HUES64 (cell line): ENCODE measurements around the gene TMEM229A. TPM values are rescaled to one million over a fixed set of nuclear protein-coding genes. Genes with fewer than 3 reads are reported as not detected.
"Not testable (repeated sequence)": the region's sequence is repeated elsewhere in the genome, so short reads cannot be mapped to it uniquely, and the experiment has no call there.

ENCODE experiments used
- H3K27ac ChIP-seq: 2 replicates; pipeline ENCODE4 v1.7.0; 2013; ENCODE audit warnings: low read depth, low read length, inconsistent platforms
- H3K27me3 ChIP-seq: 2 replicates; pipeline ENCODE4 v1.6.1; 2013; ENCODE audit warnings: mild to moderate bottlenecking, low read length; ENCODE audit not compliant: insufficient read depth
- H3K36me3 ChIP-seq: 2 replicates; pipeline ENCODE4 v1.6.1; 2013; ENCODE audit warnings: mild to moderate bottlenecking, low read length; ENCODE audit not compliant: insufficient read depth
- H3K4me1 ChIP-seq: 2 replicates; pipeline ENCODE4 v1.6.1; 2013; ENCODE audit warnings: mild to moderate bottlenecking, low read length, moderate library complexity; ENCODE audit not compliant: insufficient read depth
- H3K4me3 ChIP-seq: 2 replicates; pipeline ENCODE4 v1.5.1; 2013; ENCODE audit warnings: mild to moderate bottlenecking, low read length, moderate library complexity
- H3K9ac ChIP-seq: 2 replicates; pipeline ENCODE4 v1.6.1; 2013; ENCODE audit warnings: mild to moderate bottlenecking, low read depth, low read length
- H3K9me3 ChIP-seq: 2 replicates; pipeline ENCODE4 v1.6.1; 2013; ENCODE audit warnings: low read depth, low read length; ENCODE audit not compliant: insufficient read depth
- WGBS: fragments of 150-250, 120-280 bp; methylation state at CpG from one replicate; pipeline ENCODE4 v1.1.7; 2013; ENCODE audit warnings: missing lambda C conversion rate; 5-methylcytosine and 5-hydroxymethylcytosine counted together
- polyA plus RNA-seq, 2 experiments: library from polyadenylated mRNA; stranded (reverse); fragments of 50-300 nt; gene quantifications; one replicate each; pipeline ENCODE4 v1.2.3, GENCODE V29; 2013

TMEM229A gene
- 1.0 TPM for polyA plus RNA-seq (2013, experiment 1 of 2)
- polyA plus RNA-seq (2013, experiment 2 of 2): 1.3 TPM

DNA sequence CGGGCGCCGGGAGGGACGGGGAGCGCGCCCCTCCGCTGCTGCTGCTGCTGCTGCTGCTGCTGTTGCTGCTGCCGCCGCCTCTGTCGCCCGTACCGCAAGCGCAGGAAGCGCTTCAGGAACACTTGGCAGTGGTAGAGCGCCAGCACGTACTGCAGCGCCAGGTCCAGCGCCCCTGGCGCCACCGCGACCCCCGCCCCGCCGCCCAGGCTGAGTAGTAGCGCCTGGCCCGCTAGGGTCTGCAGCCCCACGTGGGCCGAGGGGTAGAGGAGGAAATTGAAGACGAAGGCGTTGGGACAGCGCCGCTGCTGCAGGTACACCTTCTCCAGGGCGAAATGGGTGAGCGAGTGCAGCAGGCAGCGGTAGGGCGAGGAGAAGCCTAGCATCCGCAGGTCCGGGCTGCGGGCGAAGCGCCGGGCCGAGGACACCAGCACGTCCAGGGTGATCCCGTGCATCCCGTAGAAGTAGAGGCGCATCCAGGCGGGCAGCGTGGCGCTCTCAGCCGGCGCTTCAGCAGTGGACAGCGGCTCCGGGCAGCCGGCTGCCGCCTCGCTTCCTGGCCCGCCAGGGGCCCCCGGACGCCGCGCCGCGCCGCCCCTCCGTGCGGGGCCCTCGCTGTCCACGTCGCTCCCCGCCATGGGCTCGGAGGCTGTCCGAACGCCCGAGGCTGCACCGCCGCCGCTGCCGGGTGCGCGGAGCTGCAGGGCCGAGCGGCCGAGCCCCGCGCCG is at the start of gene TMEM229A:
Gene TMEM229A, minus strand, starts transcription at position 699 of the 726 bp plus-strand sequence. Its CDS starts 64 bp downstream, at position 635.
- Histone ChIP-seq H3K36me3 (no peaks in the 10 kb centered on the region), H3K4me3 (peak within 1 kb of the TSS; percentile 77), H3K4me1 (peaks cover 18% of the 10 kb centered on the region), H3K9me3 (no peaks in the 10 kb centered on the region), H3K27me3 (peaks cover 49% of the 10 kb centered on the region), H3K27ac (no peak within 1 kb of the TSS), H3K9ac (peak within 1 kb of the TSS; percentile 62)
- under 1% methylated on average over 87 of the region's 87 CpGs for WGBS

DNA sequence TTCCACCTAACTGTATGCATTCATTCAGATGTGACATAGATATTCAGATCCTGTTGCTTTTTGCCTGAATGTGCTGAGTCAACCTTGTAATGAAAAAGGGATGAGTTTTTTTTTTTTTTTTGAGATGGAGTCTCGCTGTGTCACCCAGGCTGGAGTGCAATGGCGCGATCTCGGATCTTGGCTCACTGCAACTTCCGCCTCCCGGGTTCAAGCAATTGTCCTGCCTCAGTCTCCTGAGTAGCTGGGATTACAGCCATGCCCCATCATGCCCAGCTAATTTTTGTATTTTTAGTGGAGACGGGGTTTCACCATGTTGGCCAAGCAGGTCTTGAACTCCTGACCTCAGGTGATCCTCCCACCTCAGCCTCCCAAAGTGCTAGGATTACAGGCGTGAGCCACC is 49.4 kb upstream of the TMEM229A start:
- H3K4me1 ChIP-seq, H3K9me3 ChIP-seq, H3K36me3 ChIP-seq, H3K9ac ChIP-seq, H3K27me3 ChIP-seq, H3K4me3 ChIP-seq, H3K27ac ChIP-seq: not testable (repeated sequence)
- WGBS: 97% methylated on average over 8 of the region's 8 CpGs

DNA sequence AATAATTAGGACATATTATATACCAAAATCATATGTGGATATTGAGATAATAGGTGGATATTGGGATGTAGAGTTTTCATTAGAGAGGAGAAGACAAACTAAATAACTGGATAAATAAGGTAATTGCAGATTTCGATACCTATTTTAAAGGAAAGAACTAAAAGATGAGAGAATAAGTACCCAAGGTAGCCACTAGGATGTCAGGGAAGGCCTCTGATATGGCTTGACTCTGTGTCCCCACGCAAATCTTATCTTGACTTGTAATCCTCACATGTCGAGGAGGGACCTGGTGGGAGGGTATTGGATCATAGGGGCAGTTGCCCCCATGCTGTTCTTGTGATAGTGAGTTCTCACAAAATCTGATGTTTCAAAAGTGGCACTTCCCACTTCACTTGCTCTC is 44.7 kb upstream of the TMEM229A start:
- Histone ChIP-seq H3K9me3 (no peaks in the 10 kb centered on the region), H3K4me1 (no peaks in the 10 kb centered on the region), H3K9ac (no peak overlapping the region), H3K36me3 (no peaks in the 10 kb centered on the region), H3K27ac (no peak overlapping the region), H3K4me3 (no peak overlapping the region), H3K27me3 (no peaks in the 10 kb centered on the region)
- 92% methylated on average over 3 of the region's 3 CpGs for WGBS

DNA sequence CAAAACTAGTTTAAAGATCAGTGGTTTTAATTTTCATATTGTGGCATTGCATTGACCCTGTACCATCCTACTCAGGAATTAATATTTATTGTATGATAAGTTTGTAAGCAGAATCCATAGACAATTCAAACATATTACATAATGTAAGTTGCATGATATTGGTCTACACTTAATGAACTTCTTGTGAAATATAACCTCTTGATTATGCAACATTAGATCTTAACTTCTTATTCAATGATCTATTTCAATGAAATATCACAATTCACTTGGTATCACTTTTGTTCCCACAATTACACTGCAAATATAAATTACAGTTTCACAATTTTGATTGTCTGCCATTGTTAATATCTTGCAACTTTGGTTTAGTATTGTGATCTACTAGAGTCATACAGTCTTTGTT is 44.0 kb upstream of the TMEM229A start:
- Histone ChIP-seq H3K27ac (no peak overlapping the region), H3K4me3 (no peak overlapping the region), H3K4me1 (no peaks in the 10 kb centered on the region), H3K36me3 (no peaks in the 10 kb centered on the region), H3K27me3 (no peaks in the 10 kb centered on the region), H3K9me3 (no peaks in the 10 kb centered on the region), H3K9ac (no peak overlapping the region)

DNA sequence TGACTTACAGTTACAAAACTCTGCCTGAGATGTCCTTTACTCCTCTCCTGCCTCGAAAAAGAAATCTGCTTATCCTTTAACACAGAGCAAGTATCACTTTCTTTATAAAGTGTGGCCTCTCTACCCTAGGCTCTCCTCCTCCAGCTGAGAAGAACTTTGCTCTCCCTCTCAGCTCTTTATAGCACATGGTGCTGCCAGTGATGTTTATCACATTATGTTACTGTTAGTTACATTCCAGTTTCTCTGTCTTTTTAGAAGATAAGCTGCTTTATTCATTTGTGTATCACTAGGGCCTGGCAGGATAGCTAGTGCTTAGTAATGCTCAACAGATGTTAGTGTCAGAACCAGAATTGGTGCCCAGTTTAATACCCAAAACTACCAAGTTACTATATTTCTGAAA is 41.1 kb upstream of the TMEM229A start:
- Histone ChIP-seq H3K4me3 (no peak overlapping the region), H3K4me1 (no peaks in the 10 kb centered on the region), H3K27ac (no peak overlapping the region), H3K36me3 (no peaks in the 10 kb centered on the region), H3K9ac (no peak overlapping the region), H3K9me3 (no peaks in the 10 kb centered on the region), H3K27me3 (no peaks in the 10 kb centered on the region)
- 88% methylated on average over 1 of the region's 1 CpG for WGBS

DNA sequence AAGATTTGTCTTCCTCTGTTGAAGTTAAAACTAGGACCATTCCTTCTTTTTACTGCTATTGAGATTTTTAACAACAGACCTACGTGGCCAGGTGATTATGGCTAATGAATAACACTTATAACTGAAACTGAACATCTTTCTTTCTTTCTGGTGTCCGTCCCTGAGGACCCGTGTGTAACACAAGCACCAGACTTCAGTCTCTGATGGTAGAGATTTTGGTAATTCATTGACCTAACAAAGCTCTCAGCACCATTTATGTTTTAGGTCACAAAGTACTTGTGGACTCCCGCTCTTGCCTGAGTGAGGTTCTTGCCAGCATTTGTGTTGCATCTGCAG is 40.4 kb upstream of the TMEM229A start:
- 86% methylated on average over 3 of the region's 4 CpGs for WGBS
- Histone ChIP-seq H3K36me3 (no peaks in the 10 kb centered on the region), H3K9me3 (no peaks in the 10 kb centered on the region), H3K9ac (no peak overlapping the region), H3K27ac (no peak overlapping the region), H3K27me3 (no peaks in the 10 kb centered on the region), H3K4me3 (no peak overlapping the region), H3K4me1 (no peaks in the 10 kb centered on the region)

DNA sequence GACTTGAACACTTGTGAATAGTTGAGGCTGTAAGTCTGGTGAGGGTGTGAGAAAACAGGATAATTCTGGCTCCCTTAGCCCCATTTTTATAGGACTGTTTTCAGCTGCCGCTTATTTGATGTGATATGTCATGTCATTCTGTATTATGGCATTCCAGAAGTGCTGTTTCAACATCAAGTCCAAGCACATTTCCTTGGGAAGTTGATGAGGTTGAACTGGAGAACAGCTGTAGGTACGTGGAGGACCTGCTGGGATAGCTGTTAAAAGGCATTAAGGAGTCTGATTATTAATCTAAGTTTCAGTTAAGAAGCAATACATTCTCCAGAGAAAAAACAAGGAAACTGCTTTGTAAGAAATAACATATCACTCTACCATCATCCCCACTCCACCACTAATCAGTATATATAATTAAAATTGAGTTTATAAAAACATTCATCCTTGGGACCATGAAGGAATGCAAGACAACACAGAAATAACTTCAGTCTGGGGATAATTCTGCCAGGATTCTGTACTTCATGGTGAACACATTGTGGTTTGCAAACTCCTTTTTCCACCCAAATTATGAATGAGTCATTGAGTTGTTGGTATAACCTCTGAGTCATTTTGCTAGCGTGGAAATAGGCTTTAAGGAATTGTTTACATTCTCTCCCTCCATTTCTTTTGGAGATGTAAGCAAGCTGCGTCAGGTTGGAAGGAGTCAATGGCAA is 39.9 kb upstream of the TMEM229A start:
- H3K4me3 ChIP-seq: no peak overlapping the region
- no peaks in the 10 kb centered on the region for H3K36me3 ChIP-seq
- H3K27ac ChIP-seq: no peak overlapping the region
- no peaks in the 10 kb centered on the region for H3K27me3 ChIP-seq
- H3K9me3 ChIP-seq: no peaks in the 10 kb centered on the region
- H3K9ac ChIP-seq: no peak overlapping the region
- WGBS: 92% methylated on average over 3 of the region's 4 CpGs
- no peaks in the 10 kb centered on the region for H3K4me1 ChIP-seq

DNA sequence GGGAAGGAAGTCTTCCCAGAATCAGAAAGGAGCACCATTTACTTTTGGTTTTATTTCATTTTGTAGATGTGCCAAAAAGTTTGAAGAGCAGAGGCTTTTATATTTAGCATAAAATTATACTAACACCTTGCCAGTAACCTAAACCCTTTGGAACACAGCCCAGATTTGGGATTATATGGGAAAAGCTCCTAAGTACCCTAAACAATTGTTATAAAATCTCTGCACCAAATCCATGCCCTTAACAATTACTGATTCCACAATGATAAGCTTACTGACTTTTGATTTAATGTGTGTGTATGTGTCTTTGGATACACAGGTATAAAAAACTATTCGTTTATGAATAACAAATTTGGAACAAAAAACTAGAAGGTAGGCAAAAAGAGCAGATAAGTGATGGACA is 39.0 kb upstream of the TMEM229A start:
- Histone ChIP-seq H3K9me3 (no peaks in the 10 kb centered on the region), H3K27ac (no peak overlapping the region), H3K36me3 (no peaks in the 10 kb centered on the region), H3K27me3 (no peaks in the 10 kb centered on the region), H3K4me3 (no peak overlapping the region), H3K9ac (no peak overlapping the region), H3K4me1 (no peaks in the 10 kb centered on the region)
- WGBS: 80% methylated on average over 1 of the region's 1 CpG

DNA sequence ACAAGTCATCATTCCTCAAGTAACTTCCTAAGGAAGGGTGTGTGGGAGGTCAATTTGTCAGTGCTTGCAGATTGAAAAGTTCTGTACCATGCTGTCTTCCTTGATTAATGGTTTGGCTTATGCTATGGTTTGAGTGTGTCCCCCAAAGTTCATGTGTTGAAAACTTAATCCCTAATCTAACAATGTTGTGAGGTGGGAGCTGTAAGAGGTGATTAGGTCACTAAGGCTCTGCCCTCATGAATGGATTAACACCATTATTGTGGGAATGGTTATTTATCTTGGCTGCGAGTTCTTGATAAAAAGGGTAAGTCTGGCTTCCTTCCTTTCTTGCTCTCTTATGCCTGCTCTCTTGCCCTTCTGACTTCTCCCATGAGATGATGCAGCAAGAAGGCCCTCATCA is 29.3 kb upstream of the TMEM229A start:
- H3K9me3 ChIP-seq: no peaks in the 10 kb centered on the region
- 90% methylated on average over 1 of the region's 1 CpG for WGBS
- no peak overlapping the region for H3K27ac ChIP-seq
- no peaks in the 10 kb centered on the region for H3K4me1 ChIP-seq
- no peak overlapping the region for H3K9ac ChIP-seq
- no peaks in the 10 kb centered on the region for H3K27me3 ChIP-seq
- no peak overlapping the region for H3K4me3 ChIP-seq
- no peaks in the 10 kb centered on the region for H3K36me3 ChIP-seq

DNA sequence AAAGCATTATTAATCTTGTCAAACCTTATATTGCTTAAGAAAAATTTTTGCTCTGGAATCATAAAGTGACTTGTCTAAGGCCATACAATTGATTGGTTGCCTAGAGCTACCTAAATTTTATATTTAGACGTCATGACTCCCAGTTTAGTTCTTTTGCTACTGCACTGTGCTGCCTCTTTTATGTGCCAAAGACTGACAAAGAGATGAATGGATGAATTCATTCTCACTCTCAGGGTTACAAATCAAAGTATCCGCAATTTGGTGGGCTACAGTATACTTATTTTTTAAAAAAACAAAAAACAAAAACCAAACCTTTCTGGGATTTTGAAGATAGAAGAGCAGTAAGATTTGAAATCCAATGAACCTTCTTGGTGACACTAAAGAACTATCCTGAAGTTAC is 27.7 kb upstream of the TMEM229A start:
- H3K36me3 ChIP-seq: no peaks in the 10 kb centered on the region
- WGBS: 98% methylated on average over 2 of the region's 2 CpGs
- no peaks in the 10 kb centered on the region for H3K9me3 ChIP-seq
- H3K9ac ChIP-seq: no peak overlapping the region
- no peaks in the 10 kb centered on the region for H3K4me1 ChIP-seq
- no peak overlapping the region for H3K27ac ChIP-seq
- no peaks in the 10 kb centered on the region for H3K27me3 ChIP-seq
- no peak overlapping the region for H3K4me3 ChIP-seq

DNA sequence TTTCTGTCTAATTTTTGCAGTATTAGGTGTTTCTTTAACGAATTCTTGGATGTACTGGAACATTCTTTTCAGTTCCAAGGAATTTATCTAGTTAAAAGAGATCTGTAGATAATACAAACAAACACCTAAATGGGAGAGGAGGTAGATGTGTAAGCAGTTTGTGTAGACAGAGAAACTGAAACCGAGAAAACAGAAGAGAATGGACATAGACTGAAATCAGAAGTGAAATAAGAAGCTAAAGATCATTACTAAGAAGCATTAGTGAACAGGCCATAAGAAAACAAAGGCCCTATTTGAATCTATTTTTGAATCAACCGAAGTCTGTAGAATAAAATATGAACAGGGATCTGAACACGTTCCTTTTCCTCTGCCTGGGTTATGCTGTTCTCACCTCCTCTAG is 26.5 kb upstream of the TMEM229A start:
- H3K4me3 ChIP-seq: no peak overlapping the region
- no peaks in the 10 kb centered on the region for H3K36me3 ChIP-seq
- H3K27ac ChIP-seq: no peak overlapping the region
- no peak overlapping the region for H3K9ac ChIP-seq
- no peaks in the 10 kb centered on the region for H3K27me3 ChIP-seq
- no peaks in the 10 kb centered on the region for H3K9me3 ChIP-seq
- WGBS: 90% methylated on average over 4 of the region's 4 CpGs
- H3K4me1 ChIP-seq: no peaks in the 10 kb centered on the region
